Upper lobe of left lung (tissue), 6 donors: Measurements from ENCODE around the gene CHM. TPM values are rescaled to one million over a fixed set of nuclear protein-coding genes. Genes with fewer than 3 reads are reported as not detected.
A peak's percentile ranks its signal among the peaks of the same experiment; 100 is the strongest.
"Not testable (repeated sequence)": the region's sequence is repeated elsewhere in the genome, so short reads cannot be mapped to it uniquely, and the experiment has no call there.

Experiments
- ATAC-seq, 2 donors: fragments of 200-7000 bp; cut with Tn5 transposase; one replicate each; pipeline ENCODE4 v1.9.1; 2022; ENCODE audit warnings: mild to moderate bottlenecking in 2 of 2, moderate library complexity in 2 of 2; ENCODE audit not compliant: low FRiP score in 2 of 2
- DNase-seq, 2 donors: peaks; one replicate each; pipeline ENCODE4 v3.0.0-alpha.2; 2019 to 2020
- H3K27ac ChIP-seq, 4 donors: fragments of 200-600 bp; sonication (generic); one replicate each; pipeline ENCODE4 v1.5.1; 2016 to 2019
- H3K27me3 ChIP-seq, 4 donors: fragments of 200-600 bp; sonication (generic); one replicate each; pipeline ENCODE4 v1.5.1; 2017 to 2019
- H3K36me3 ChIP-seq, 4 donors: fragments of 200-600 bp; sonication (generic); one replicate each; pipeline ENCODE4 v1.5.1; 2016 to 2019
- H3K4me1 ChIP-seq, 4 donors: fragments of 200-600 bp; sonication (generic); one replicate each; pipeline ENCODE4 v1.5.1; 2018 to 2019
- H3K4me3 ChIP-seq, 4 donors: fragments of 200-600 bp; sonication (generic); one replicate each; pipeline ENCODE4 v1.5.1; 2017 to 2019; ENCODE audit warnings: mild to moderate bottlenecking in 2 of 4, moderate library complexity in 1 of 4
- H3K9me3 ChIP-seq, 4 donors: fragments of 200-600 bp; sonication (generic); one replicate each; pipeline ENCODE4 v1.5.1; 2018 to 2019
- EP300 ChIP-seq, 4 donors: sonication (generic); formaldehyde crosslinking; IDR thresholded peaks; one replicate each; pipeline ENCODE4 v1.5.1; 2017; ENCODE audit warnings: antibody characterized with exemption in 4 of 4, control low read depth in 2 of 4
- POLR2A ChIP-seq, 4 donors: fragments of 450-650 bp; IDR thresholded peaks; one replicate each; pipeline ENCODE4 v1.5.1; 2016 to 2017; ENCODE audit warnings: antibody characterized with exemption in 4 of 4, mild to moderate bottlenecking in 2 of 4
- POLR2AphosphoS5 ChIP-seq, 2 donors: sonication (generic); formaldehyde crosslinking; IDR thresholded peaks; one replicate each; pipeline ENCODE4 v1.5.1; 2017; ENCODE audit warnings: antibody characterized with exemption in 2 of 2
- whole genome bisulfite sequencing, 2 donors: methylation state at CpG; one replicate each; pipeline ENCODE4 v1.1.5; 2017 to 2018; 5-methylcytosine and 5-hydroxymethylcytosine counted together
- total RNA-seq, 6 donors: library from RNA; depleted of rRNA in 4 of 6; stranded (reverse); fragments of >200 nt in 4 of 6; gene quantifications; one replicate each; pipeline versions ENCODE4 v1.1.0 to v1.2.1, GENCODE V29; 2016 to 2021
- TF ChIP-seq, protein P1 (sequence below), 6 experiments: fragments of 450-650 bp in 4 of 6; fragments of 200-600 bp in 2 of 6; sonication (generic) in 2 of 6; IDR thresholded peaks; one replicate each; pipeline ENCODE4 v1.5.1; 2016 to 2019; ENCODE audit warnings: antibody characterized with exemption in 6 of 6
- donor health status: DM: no; HTN: no; CAD: no; lungs with moderate emphysema.
- donor health status: DM: no; HTN: yes; CAD: no; lungs with severe emphysema.

CHM gene
- total RNA-seq, 6 donors from 2014 or later = 14.7 to 28.6 (median 20.6) TPM

DNA sequence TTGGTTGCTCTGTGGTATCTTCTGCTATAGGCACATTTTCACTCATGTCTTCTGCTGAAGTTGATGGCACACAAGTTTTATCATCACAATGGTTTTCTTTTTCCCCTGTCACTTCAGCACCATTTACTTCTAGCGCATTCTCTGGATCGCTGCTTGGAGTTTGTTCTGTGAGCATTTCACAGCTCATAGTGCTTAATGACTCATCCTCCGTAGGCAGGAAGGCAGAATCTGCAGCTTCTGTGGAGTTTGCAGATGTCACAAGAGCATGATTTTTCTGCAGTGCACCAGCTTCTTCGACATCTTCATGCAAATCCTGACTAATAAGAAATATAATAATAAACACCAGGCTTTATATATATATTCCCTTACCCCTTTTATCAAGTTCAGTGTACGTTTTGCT, 83.6 kb downstream of the CHM start:
- Histone ChIP-seq H3K27ac (no peak overlapping the region), H3K27me3 (no peaks in the 10 kb centered on the region), H3K4me3 (no peak overlapping the region), H3K9me3 (no peaks in the 10 kb centered on the region), H3K4me1 (no peaks in the 10 kb centered on the region), H3K36me3 (no peaks in the 10 kb centered on the region)
- ATAC-seq = no peak
- no peak for TF ChIP-seq EP300 (IDR thresholded peaks at IDR 0.05)
- TF ChIP-seq POLR2A (IDR thresholded peaks at IDR 0.05) = no peak
- TF ChIP-seq POLR2AphosphoS5 (IDR thresholded peaks at IDR 0.05) = no peak
- TF ChIP-seq, protein P1, sequence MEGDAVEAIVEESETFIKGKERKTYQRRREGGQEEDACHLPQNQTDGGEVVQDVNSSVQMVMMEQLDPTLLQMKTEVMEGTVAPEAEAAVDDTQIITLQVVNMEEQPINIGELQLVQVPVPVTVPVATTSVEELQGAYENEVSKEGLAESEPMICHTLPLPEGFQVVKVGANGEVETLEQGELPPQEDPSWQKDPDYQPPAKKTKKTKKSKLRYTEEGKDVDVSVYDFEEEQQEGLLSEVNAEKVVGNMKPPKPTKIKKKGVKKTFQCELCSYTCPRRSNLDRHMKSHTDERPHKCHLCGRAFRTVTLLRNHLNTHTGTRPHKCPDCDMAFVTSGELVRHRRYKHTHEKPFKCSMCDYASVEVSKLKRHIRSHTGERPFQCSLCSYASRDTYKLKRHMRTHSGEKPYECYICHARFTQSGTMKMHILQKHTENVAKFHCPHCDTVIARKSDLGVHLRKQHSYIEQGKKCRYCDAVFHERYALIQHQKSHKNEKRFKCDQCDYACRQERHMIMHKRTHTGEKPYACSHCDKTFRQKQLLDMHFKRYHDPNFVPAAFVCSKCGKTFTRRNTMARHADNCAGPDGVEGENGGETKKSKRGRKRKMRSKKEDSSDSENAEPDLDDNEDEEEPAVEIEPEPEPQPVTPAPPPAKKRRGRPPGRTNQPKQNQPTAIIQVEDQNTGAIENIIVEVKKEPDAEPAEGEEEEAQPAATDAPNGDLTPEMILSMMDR (IDR thresholded peaks at IDR 0.05) = no peak
- no peak for DNase-seq
- WGBS, 2 donors = 79 to 90% methylated on average over 5 of the region's 5 CpGs

DNA sequence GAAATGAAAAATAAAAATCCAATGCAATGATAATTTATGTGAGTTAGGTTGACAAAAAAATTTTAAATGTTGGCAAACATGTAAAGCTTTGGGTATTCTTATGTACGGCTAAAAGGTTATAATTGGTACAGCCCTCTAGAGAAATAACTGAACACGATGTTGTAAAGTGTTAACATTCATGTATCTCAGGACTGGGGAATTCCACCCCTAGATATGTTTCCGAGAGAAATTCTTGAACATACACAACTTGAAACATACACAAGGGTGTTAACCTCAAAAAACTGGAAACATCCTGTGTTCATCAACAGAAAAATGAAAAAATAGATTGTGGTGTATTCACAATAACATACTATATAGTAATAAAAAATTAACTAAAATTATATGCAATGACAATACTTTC, 91.8 kb downstream of the CHM start:
- Histone ChIP-seq H3K4me3 (no peak overlapping the region), H3K27me3 (no peaks in the 10 kb centered on the region), H3K4me1 (no peaks in the 10 kb centered on the region), H3K9me3 (no peaks in the 10 kb centered on the region), H3K27ac (no peak overlapping the region), H3K36me3 (peaks cover 0 to 13% (median 0%) of the 10 kb centered on the region in 4 donors)
- DNase-seq (no peak), ATAC-seq (no peak)
- TF ChIP-seq POLR2A (IDR thresholded peaks at IDR 0.05) = no peak
- 80 to 87% methylated on average over 3 of the region's 3 CpGs for WGBS, 2 donors

DNA sequence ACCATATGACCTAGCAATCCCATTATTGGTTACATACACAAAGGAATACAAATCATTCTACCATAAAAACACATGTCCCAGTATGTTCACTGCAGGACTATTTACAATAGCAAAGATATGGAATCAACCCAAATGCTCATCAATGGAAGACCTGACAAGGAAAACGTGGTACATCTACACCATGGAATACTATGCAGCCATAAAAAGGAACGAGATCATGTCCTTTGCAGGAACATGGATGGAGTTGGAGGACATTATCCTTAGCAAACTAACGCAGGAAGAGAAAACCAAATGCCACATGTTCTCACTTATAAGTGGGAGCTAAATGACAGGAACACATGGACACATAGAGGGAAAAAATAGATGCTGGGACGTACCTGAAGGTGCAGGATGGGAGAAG, 102.6 kb downstream of the CHM start:
- H3K27me3 ChIP-seq = not testable (repeated sequence)

DNA sequence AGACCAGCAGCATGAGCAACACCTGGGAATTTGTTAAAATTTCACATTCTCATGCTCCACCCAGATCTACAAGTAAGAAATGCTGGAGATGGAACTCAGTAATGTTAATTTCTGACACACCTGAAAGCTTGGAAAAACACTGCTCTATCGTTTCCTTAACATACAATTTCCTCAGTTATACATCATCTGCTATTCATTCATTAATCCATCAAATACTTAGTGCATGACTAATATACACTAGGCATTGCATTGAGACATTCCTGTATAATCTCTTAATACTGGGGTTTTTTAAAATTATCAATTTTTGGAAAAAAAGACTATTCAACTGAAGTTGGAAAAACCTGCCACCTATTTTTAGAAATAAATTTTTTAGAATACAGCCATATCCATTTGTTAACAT, 106.1 kb downstream of the CHM start:
- Histone ChIP-seq H3K4me1 (no peaks in the 10 kb centered on the region), H3K36me3 (peaks cover 0 to 13% (median 0%) of the 10 kb centered on the region in 4 donors), H3K4me3 (no peak overlapping the region), H3K27ac (no peak overlapping the region), H3K27me3 (no peaks in the 10 kb centered on the region), H3K9me3 (peaks cover 0 to 9% (median 0%) of the 10 kb centered on the region in 4 donors)
- 68 to 94% methylated on average over 1 of the region's 1 CpG for WGBS, 2 donors
- TF ChIP-seq POLR2A (IDR thresholded peaks at IDR 0.05) (no peak), EP300 (IDR thresholded peaks at IDR 0.05) (no peak), POLR2AphosphoS5 (IDR thresholded peaks at IDR 0.05) (no peak)
- TF ChIP-seq, protein P1 (IDR thresholded peaks at IDR 0.05) = no peak
- ATAC-seq (no peak), DNase-seq (no peak)

More for the DNA sequence above, 102.6 kb downstream of the CHM start:
- Histone ChIP-seq H3K9me3 (peaks cover 0 to 16% (median 0%) of the 10 kb centered on the region in 4 donors), H3K36me3 (peaks cover 0 to 20% (median 5%) of the 10 kb centered on the region in 4 donors)
- H3K4me1 ChIP-seq, DNase-seq, H3K4me3 ChIP-seq, ATAC-seq, H3K27ac ChIP-seq: not testable (repeated sequence)
- 85 to 98% methylated on average over 4 of the region's 4 CpGs for WGBS, 2 donors

DNA sequence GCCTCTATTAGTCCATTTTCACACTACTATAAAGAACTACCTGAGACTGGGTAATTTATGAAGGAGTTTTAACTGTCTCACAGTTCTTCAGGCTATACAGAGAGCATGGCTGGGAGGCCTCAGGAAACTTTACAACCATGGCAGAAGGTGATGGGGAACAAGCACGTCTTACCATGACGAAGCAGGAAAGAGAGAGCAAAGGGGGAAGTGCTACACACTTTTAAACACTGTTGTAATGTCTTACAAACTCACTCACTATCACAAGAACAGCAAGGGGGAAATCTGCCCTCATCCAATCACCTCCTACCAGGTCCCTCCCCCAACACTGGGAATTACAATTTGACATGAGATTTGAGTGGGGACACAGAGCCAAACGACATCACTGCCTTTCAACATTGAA, 107.4 kb downstream of the CHM start:
- not testable (repeated sequence) for H3K27me3 ChIP-seq, H3K4me3 ChIP-seq, DNase-seq, H3K9me3 ChIP-seq, H3K27ac ChIP-seq, H3K36me3 ChIP-seq, ATAC-seq, H3K4me1 ChIP-seq
- WGBS, 2 donors = 47 to 71% methylated on average over 3 of the region's 3 CpGs

DNA sequence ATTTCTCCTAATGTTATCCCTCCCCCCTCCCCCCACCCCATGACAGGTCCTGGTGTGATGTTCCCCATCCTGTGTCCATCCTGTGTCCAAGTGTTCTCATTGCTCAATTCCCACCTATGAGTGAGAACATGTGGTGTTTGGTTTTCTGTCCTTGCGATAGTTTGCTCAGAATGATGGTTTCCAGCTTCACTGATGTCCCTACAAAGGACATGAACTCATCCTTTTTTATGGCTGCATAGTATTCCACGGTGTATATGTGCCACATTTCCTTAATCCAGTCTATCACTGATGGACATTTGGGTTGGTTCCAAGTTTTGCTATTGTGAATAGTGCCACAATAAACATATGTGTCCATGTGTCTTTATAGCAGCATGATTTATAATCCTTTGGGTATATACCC, 113.0 kb downstream of the CHM start:
- H3K9me3 ChIP-seq, H3K4me1 ChIP-seq, H3K4me3 ChIP-seq, DNase-seq, H3K36me3 ChIP-seq, H3K27ac ChIP-seq, ATAC-seq, H3K27me3 ChIP-seq: not testable (repeated sequence)
- 83 to 100% methylated on average over 2 of the region's 2 CpGs for WGBS, 2 donors

DNA sequence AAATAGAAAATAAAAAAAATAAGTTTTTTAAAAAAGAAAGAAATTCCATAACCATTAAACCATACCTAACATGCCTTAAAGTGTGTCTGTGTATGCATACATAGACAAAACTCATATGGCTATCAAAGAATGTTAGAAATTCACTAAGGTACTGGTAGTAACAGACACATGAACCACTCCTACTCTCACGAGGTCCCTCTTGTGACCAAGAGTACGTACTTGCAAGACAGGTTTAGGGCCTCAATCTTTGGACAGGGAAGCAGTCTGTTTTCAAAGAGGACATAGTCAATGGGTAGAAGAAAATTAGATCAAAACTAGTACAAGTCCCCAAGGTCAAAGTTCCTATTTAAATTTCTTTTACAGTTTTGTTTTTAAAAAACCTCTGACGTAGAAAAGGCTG, 117.3 kb downstream of the CHM start:
- peak in 1 of 2 donors; percentile 51 for ATAC-seq
- H3K4me1 ChIP-seq = peaks cover 0 to 4% (median 0%) of the 10 kb centered on the region in 4 donors
- H3K27me3 ChIP-seq = no peaks in the 10 kb centered on the region
- TF ChIP-seq, protein P1 (IDR thresholded peaks at IDR 0.05) = no peak
- TF ChIP-seq POLR2AphosphoS5 (IDR thresholded peaks at IDR 0.05) (no peak), POLR2A (IDR thresholded peaks at IDR 0.05) (no peak), EP300 (IDR thresholded peaks at IDR 0.05) (no peak)
- 59 to 77% methylated on average over 2 to 3 of the region's 3 CpGs for WGBS, 2 donors
- H3K36me3 ChIP-seq = no peaks in the 10 kb centered on the region
- H3K27ac ChIP-seq = no peak overlapping the region
- peak in 1 of 2 donors; percentile 45 for DNase-seq
- H3K9me3 ChIP-seq = no peaks in the 10 kb centered on the region
- H3K4me3 ChIP-seq = no peak overlapping the region
